HG03135 (cell line): ENCODE results near the gene ADAM30.

Experiments
- ATAC-seq: cut with Tn5 transposase; IDR thresholded peaks from one replicate; pipeline ENCODE4 v1.9.1; 2021; ENCODE audit warnings: mild to moderate bottlenecking, moderate library complexity; ENCODE audit not compliant: unreplicated experiment

The ADAM30 gene

GRCh38 chr1:119896303-119896702 lies at the start of gene ADAM30:
TSS of gene ADAM30 (minus strand) at chr1:119896515. CDS start at chr1:119896336, 179 bp downstream.
- no peak for ATAC-seq

GRCh38 chr1:119943216-119943615 lies 46.9 kb upstream of the ADAM30 start:
- no peak for ATAC-seq

- no peak for ATAC-seq
Observed at GRCh38 chr1:119941392-119941791, 45.1 kb upstream of the ADAM30 start.

- no peak for ATAC-seq
Observed at GRCh38 chr1:119940697-119941096, 44.4 kb upstream of the ADAM30 start.

GRCh38 chr1:119937198-119937597 lies 40.9 kb upstream of the ADAM30 start:
- no peak for ATAC-seq

- no peak for ATAC-seq
Observed at GRCh38 chr1:119935915-119936314, 39.6 kb upstream of the ADAM30 start.

GRCh38 chr1:119935373-119935772 lies 39.1 kb upstream of the ADAM30 start:
- ATAC-seq = no peak

GRCh38 chr1:119933397-119933796 lies 37.1 kb upstream of the ADAM30 start:
- ATAC-seq = no peak

GRCh38 chr1:119929643-119930315 lies 33.5 kb upstream of the ADAM30 start:
- no peak for ATAC-seq

- ATAC-seq = no peak
Observed at GRCh38 chr1:119926553-119926952, 30.2 kb upstream of the ADAM30 start.

- no peak for ATAC-seq
Observed at GRCh38 chr1:119924948-119925898, 28.9 kb upstream of the ADAM30 start.

GRCh38 chr1:119920104-119920968 lies 24.0 kb upstream of the ADAM30 start:
- ATAC-seq = no peak

GRCh38 chr1:119919241-119919640 lies 22.9 kb upstream of the ADAM30 start:
- no peak for ATAC-seq

GRCh38 chr1:119918301-119918700 lies 22.0 kb upstream of the ADAM30 start:
- no peak for ATAC-seq

GRCh38 chr1:119917304-119918055 lies 21.2 kb upstream of the ADAM30 start:
- no peak for ATAC-seq

GRCh38 chr1:119915517-119915916 lies 19.2 kb upstream of the ADAM30 start:
- no peak for ATAC-seq

- ATAC-seq = no peak
Observed at GRCh38 chr1:119914071-119914470, 17.8 kb upstream of the ADAM30 start.

GRCh38 chr1:119912963-119913362 lies 16.6 kb upstream of the ADAM30 start:
- ATAC-seq = no peak

- no peak for ATAC-seq
Observed at GRCh38 chr1:119911775-119912174, 15.5 kb upstream of the ADAM30 start.

GRCh38 chr1:119910618-119911017 lies 14.3 kb upstream of the ADAM30 start:
- no peak for ATAC-seq
